AG04450 (cell line): Measurements from ENCODE around the gene SLC22A23. TPM values are rescaled to one million over a fixed set of nuclear protein-coding genes. Genes with fewer than 3 reads are reported as not detected.

Experiments used
- CTCF ChIA-PET: fragments of 300-600, 350-600 bp; formaldehyde crosslinking; extraction: SDS; loops from one replicate; lab custom pipeline; 2022; ENCODE audit warnings: antibody characterized with exemption, inconsistent platforms; lab: Charles Lee
- POLR2A ChIA-PET: fragments of 350-600 bp; formaldehyde crosslinking; extraction: SDS; loops from one replicate; lab custom pipeline; 2021; ENCODE audit warnings: antibody characterized with exemption, inconsistent platforms; lab: Yijun Ruan, JAX
- DNase-seq: peaks from one replicate; pipeline ENCODE4 v3.0.0-alpha.2; 2011; ENCODE audit warnings: low read depth, low spot score
- H3K27ac ChIP-seq: one replicate; pipeline ENCODE4 v1.5.1; 2012; ENCODE audit warnings: low read depth, low read length, control low read depth
- H3K27me3 ChIP-seq: one replicate; pipeline ENCODE4 v1.6.0; 2012; ENCODE audit warnings: low read length; ENCODE audit not compliant: control insufficient read depth, insufficient read depth
- H3K4me3 ChIP-seq: 2 replicates; pipeline ENCODE4 v1.5.1; 2011; ENCODE audit warnings: mild to moderate bottlenecking, low read depth, low read length, control low read depth
- H3K9me3 ChIP-seq: 2 replicates; pipeline ENCODE4 v1.5.1; 2012; ENCODE audit warnings: low read length; ENCODE audit not compliant: control insufficient read depth, insufficient read depth
- polyA plus RNA-seq: library from polyadenylated mRNA; depleted of rRNA; stranded (reverse); fragments of >200 nt; gene quantifications from 2 replicates; pipeline ENCODE4 v1.2.3, GENCODE V29; 2011
- TF ChIP-seq, protein P1 (sequence below): IDR thresholded peaks from 2 replicates; pipeline ENCODE4 v1.5.1; 2011; ENCODE audit warnings: low read depth, low read length, control low read depth, inconsistent platforms

The SLC22A23 gene
- polyA plus RNA-seq, 1 experiment, result not detected

DNA sequence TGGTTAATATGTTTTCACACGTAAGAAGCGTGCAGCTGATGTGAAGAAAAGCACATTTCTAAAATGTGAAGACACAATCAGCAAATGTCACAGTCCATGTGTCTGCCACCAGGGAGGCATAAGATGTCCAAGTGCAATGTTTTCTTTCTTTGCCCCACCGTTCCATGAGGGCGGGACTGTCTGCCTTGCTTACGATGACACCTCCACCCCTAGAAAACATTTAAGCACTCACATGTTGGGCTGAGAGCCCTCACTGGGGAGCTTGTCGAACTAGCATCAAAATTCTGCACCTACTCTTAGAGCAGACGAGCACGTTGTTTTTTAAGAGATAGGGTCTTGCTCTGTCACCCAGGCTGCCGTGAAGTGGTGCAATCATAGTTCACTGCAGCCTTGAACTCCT is 140.5 kb downstream of the SLC22A23 start:
- Histone ChIP-seq H3K4me3 (no peak overlapping the region), H3K27ac (no peak overlapping the region), H3K27me3 (peaks cover 63% of the 10 kb centered on the region), H3K9me3 (no peaks in the 10 kb centered on the region; the same call in 1 of the 2 replicates)
- TF ChIP-seq, protein P1, sequence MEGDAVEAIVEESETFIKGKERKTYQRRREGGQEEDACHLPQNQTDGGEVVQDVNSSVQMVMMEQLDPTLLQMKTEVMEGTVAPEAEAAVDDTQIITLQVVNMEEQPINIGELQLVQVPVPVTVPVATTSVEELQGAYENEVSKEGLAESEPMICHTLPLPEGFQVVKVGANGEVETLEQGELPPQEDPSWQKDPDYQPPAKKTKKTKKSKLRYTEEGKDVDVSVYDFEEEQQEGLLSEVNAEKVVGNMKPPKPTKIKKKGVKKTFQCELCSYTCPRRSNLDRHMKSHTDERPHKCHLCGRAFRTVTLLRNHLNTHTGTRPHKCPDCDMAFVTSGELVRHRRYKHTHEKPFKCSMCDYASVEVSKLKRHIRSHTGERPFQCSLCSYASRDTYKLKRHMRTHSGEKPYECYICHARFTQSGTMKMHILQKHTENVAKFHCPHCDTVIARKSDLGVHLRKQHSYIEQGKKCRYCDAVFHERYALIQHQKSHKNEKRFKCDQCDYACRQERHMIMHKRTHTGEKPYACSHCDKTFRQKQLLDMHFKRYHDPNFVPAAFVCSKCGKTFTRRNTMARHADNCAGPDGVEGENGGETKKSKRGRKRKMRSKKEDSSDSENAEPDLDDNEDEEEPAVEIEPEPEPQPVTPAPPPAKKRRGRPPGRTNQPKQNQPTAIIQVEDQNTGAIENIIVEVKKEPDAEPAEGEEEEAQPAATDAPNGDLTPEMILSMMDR, result no peak
- no peak for DNase-seq
- ChIA-PET POLR2A (no interaction called here), CTCF (no interaction called here)

GRCh38 chr6:3315841-3316240 is 141.0 kb downstream of the SLC22A23 start:
- no peak for DNase-seq
- TF ChIP-seq, protein P1, result no peak
- ChIA-PET POLR2A (interaction anchor here (0.6 kb wide), 1 partner anchor 131 kb away, joined by 5 read pairs; no protein-coding TSS in a partner anchor), CTCF (no interaction called here)
- Histone ChIP-seq H3K27me3 (peaks cover 66% of the 10 kb centered on the region), H3K27ac (no peak overlapping the region), H3K4me3 (no peak overlapping the region), H3K9me3 (no peaks in the 10 kb centered on the region; the same call in 1 of the 2 replicates)

- TF ChIP-seq, protein P1, result no peak
- no peak for DNase-seq
- H3K4me3 ChIP-seq, result no peak overlapping the region
- POLR2A ChIA-PET, result interaction anchor here (0.6 kb wide), 2 partner anchors 132 to 152 kb away, joined by 5 to 6 read pairs; no protein-coding TSS in a partner anchor
- CTCF ChIA-PET, result no interaction called here
- no peaks in the 10 kb centered on the region; the same call in 1 of the 2 replicates for H3K9me3 ChIP-seq
- peaks cover 61% of the 10 kb centered on the region for H3K27me3 ChIP-seq
- no peak overlapping the region for H3K27ac ChIP-seq
These were observed 142.0 kb downstream of the SLC22A23 start for GRCh38 chr6:3314621-3315467.

- CTCF ChIA-PET, result no interaction called here
- H3K9me3 ChIP-seq, result no peaks in the 10 kb centered on the region; the same call in 1 of the 2 replicates
- H3K4me3 ChIP-seq, result no peak overlapping the region
- H3K27me3 ChIP-seq, result peaks cover 56% of the 10 kb centered on the region
- no peak overlapping the region for H3K27ac ChIP-seq
- no peak for DNase-seq
- POLR2A ChIA-PET, result no interaction called here
- TF ChIP-seq, protein P1, result no peak
These were observed 142.7 kb downstream of the SLC22A23 start for GRCh38 chr6:3314176-3314575.

GRCh38 chr6:3312604-3313231 is 144.1 kb downstream of the SLC22A23 start:
- no peak for DNase-seq
- no peak overlapping the region for H3K4me3 ChIP-seq
- ChIA-PET POLR2A (no interaction called here), CTCF (no interaction called here)
- H3K27ac ChIP-seq, result no peak overlapping the region
- peaks cover 42% of the 10 kb centered on the region for H3K27me3 ChIP-seq
- no peaks in the 10 kb centered on the region for H3K9me3 ChIP-seq
- TF ChIP-seq, protein P1, result no peak
